ENCODE measurements around the gene PLA2G2E.
"Not testable (repeated sequence)": the region's sequence is repeated elsewhere in the genome, so short reads cannot be mapped to it uniquely, and the experiment has no call there.

Gene PLA2G2E

GRCh38 chr1:19932866-19933265 lies 9.4 kb upstream of the PLA2G2E start:
- DNase-seq = no peak

DNA sequence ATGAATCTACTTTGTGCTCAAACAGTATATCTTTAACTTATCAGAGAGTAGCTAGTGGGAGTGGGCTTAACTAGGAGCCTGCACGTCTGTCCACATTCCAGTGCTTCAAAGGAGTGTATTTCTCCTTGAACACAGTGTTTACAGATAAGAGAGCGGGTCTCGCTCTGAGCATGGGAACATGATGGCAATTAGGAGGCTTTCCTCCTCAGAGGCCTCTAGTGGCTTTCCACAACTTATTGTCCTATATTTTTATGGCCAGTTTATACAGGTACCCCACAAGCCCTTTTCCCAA lies 3.7 kb upstream of the PLA2G2E start:
- DNase-seq = not testable (repeated sequence)

- no peak for DNase-seq
Observed at GRCh38 chr1:19926296-19927129, 3.1 kb upstream of the PLA2G2E start.

DNA sequence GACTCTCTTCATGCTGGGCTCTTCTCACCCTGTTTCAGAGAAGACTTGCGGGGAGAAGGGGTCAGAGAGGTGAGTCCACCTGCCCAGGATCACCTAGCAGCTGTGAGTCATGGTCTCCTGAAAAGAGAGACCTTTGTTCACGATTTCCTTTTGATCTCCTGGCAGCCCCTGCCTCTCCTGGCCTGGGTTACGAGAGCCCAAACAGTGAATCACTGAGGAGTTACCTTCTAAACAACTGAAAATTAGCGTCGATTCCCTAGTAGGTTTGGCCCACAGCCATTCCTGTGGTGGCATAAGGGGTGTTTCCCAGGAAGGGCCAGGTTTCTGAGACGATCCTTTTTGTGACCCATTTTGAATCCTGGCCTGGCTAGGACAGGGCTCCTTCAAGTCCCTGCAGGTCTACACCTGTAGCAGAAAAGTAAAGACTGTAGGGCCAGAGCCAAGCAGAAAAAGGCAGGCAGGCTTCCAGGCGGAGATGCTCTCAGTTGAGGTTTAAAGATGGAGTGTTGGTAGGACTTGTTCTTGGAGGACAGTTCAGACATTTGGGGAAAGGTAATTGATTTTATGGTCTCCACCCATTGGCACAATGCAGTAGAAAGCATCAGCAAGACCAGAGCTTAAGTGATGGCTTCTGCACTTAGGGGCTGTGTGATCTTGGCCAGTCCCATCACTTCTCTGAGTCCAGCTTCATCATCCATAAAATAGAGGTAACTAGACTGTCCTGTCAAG lies 2.1 kb upstream of the PLA2G2E start:
- no peak for DNase-seq

DNA sequence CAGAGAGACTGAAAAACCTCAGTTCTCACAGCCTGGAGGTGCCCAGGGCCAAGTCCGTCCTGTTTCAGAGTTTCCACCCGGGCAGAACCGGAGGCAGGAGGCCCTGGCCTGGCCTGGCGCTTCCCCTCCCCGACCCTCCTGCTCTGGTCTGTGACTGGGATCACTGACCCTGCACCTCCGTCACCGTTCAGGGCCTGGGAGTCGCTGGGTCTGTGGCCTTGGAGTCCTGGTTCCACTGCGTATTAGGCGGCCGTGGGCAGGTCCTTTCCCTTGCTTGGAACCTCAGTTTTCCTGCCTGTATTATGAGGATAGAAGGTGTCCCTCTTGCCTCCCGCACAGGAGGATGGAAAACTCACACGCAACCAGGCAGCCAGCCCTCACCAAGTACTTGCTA lies 533 bp upstream of the PLA2G2E start:
- no peak for DNase-seq

DNA sequence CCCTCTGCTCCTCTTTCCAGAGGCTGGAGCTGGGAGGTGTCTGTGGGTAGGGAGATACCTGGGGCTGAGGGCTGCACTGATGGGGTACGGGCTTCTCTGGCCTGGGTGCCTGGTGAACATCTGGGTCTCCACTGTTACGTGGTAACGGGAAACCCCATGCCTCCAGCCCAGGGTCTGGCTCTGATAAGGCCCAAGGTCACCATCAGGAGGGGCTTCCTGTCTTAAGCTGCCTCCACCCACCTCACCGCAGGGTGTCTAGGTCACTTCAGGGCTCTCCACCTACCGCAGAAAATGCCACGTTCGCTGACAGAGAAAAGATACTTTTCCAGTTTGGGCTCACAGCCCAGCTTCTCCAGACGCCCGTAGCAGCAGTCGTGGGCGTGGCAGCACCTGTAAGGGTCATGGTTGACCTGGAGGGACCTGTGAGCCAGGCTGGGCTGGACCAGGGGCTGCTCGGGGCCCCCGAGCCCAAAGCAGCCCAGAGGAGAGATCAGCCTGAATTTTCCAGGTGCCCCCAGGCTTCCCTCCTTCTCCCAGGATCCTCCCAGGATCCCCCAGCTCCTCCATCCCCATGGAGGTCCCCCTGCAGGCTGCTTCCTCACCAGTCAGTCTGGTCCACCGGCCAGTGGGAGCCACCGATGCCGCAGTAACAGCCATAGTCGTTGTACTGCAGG lies 1.3 kb downstream of the PLA2G2E start:
- no peak for DNase-seq

- DNase-seq = no peak
Observed at GRCh38 chr1:19921310-19921709, 2.1 kb downstream of the PLA2G2E start.

- no peak for DNase-seq
Observed at GRCh38 chr1:19920132-19920710, 3.2 kb downstream of the PLA2G2E start.

GRCh38 chr1:19918057-19918456 lies 5.4 kb downstream of the PLA2G2E start:
- DNase-seq = peak in 50 of 56 donors; percentile 10 to 92 (median 51)

DNA sequence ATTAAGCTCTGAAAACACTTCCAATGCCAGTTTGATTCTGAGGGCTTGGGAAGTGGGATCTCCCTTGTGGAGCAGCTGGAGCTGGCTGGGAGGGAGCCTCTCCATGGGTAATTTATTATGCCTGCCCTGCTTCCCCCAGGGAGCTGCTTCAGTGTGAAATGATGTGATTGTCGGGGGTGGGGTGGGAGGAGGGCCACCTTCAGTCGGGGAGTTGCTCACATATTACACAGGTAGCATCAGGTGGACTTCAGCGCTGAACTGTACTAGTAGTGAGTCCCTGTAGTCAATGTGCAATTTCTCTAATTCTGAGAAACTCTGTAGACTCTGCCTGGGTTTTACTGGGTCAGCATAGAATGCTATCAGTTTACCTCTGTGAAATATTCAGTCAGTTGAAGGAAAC lies 12.8 kb downstream of the PLA2G2E start:
- no peak for DNase-seq

DNA sequence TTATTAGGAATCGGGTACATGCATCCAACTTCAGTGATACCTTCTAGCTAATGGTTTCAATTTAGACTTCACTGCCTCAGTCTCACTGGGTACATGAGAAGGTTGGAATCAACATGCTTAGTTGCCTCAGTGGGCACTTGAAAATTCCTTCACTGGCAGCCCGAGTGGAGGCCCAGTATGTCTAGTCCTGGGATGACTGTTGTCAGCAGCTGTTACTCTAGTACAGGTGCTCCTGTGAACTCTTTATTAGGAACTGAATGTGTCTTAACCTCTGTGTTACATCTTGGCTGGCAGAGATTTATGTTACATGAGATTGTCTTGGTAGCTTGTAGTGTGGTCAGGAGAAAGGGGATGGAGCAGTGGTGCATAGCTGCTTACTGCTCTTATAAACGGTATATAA lies 13.4 kb downstream of the PLA2G2E start:
- no peak for DNase-seq

DNA sequence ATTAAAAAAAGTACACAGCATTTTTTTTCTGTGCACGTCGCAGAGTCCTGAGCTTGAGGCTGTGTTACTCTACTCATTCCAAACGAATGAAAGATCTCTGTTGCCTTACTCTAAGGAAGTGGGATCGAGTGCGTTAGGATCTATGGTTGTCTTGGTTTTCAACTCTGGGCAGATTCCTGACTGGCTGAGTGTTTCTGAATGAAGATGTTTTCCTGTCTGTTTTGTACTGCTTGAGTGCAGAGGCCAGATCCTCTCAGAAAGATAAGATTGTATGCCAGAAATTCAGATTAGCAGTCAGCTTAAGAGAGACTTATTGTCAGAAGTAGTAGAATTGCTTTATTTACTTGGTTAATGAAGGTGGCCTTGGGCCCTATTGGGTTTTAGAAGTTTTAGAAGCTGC lies 14.0 kb downstream of the PLA2G2E start:
- DNase-seq = no peak

GRCh38 chr1:19907456-19907855 lies 16.0 kb downstream of the PLA2G2E start:
- no peak for DNase-seq

GRCh38 chr1:19903621-19904020 lies 19.8 kb downstream of the PLA2G2E start:
- DNase-seq = no peak

- DNase-seq = no peak
Observed at GRCh38 chr1:19901653-19902052, 21.8 kb downstream of the PLA2G2E start.

DNA sequence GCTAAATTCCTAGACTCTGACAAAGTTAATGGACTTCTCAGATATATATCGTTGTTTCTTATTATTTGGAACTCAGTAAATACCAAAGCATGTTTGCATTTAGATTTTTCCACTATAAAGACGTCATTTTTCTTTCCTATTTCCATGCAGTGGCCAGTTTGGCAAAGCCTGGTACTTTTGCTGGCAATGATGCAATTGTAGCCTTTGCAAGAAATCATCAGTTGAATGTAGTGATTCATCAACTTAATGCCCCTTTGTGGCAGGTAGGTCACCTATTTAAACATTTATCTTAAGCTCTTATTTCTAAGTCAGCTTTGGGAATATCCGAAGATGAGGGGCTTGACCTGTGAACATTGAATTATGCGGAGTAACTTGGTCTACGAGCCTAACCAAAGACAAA lies 29.2 kb downstream of the PLA2G2E start:
- no peak for DNase-seq

DNA sequence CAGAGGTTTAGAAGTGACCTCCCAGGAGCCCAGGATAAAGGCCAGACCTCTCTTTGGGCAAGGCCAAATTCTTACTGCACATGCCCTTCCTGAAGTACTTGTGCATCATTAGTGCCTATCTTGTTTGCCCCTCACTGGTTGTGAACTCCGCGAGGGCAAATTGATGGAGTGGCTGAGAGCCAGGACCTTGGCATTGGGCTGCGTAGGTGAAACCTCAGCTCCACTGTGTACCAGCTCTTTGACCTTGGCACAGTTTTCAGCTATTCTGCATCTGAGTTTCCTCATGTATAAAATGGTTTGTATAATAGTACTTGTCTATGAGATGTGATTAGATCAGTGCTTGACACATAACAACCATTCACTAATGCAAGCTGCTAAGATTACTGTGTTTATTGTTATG lies 29.7 kb downstream of the PLA2G2E start:
- no peak for DNase-seq

DNA sequence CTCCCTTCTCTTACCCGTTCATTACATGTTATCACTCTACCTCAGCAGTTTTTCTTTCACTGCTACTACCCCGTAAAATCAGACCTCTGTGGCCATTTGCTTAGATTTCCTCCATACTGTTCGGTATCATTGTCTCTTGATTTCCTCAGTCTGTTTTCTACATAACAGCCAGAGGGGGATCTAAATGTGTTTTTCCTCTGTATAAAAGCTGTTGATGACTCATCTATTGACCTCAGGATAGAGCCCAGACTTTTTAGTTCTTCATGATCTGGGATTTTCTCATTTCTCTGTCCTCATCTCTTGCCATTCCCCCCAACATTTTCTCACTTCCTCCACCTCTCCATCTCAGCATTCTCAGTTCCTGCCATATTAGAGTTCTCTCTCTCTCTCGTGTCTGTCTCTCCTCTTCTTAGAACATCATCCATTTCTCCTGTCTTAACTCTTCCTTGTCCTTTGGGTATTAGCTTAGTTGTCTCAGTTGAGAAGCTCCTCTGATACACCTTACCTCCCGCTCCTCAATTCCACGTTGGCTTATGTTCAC lies 30.7 kb downstream of the PLA2G2E start:
- no peak for DNase-seq

DNA sequence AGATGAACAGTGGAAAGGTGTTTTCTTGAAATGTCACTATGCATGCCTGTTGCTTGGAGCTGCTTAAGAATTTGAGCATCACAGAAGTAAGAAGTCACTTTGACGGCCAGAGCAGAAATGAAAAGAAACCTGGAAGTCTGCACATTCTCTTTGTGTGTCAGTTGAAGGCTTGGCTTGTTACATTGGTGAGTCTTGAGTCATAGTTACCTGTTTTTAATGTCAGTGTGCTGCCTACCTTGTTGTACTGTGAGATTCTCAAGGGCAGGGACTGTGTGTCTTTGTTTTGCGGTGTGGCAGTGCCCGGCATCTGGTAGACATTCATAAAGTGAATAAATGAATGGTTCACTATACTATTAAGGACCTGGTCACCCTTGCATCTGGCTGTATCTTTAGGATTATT lies 31.3 kb downstream of the PLA2G2E start:
- DNase-seq = no peak

DNA sequence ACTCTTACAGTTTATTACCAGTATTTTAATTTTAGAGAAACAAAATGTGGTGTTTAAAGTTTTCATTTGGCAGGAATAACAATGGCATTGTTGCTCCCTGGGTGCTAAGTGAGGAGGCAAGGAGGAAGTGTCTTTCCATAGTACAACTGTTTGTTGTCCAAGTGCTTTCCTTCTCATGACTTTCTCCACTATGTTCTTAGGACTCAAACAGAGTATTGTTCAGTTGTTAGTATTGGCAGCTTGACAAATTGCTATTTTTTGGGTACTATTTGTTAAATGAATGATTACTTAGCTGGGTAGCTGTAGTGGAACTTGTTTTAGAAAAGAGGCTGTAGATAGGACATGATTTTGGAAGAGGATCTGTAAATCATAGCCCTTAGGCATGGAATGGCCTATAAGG lies 33.8 kb downstream of the PLA2G2E start:
- DNase-seq = no peak

DNA sequence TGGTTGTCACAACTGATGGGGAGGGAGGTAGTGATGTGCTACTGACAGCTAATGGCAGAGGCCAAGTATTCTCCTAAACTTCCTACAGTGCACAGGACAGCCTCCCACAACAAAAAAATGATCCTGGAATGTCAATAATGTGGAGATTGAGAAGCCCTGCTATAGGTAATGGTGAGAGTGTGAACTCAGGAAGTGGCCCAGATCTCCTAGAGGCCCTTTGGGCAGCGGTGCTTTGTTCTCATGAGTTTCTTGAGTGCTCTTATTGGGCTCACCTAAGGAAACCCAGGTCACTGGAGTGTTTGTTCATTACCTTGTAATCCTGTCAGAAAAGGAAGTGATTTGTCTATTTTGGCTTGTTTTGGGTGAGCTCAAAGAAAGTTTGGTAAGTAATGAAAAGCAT lies 35.3 kb downstream of the PLA2G2E start:
- DNase-seq = no peak

GRCh38 chr1:19885821-19886220 lies 37.6 kb downstream of the PLA2G2E start:
- DNase-seq = no peak
